AG10803 (cell line): Measurements from ENCODE around the gene ADAMTSL3.

Experiments
- DNase-seq: peaks from one replicate; pipeline ENCODE4 v3.0.0; 2010; ENCODE audit warnings: low read depth
- H3K4me3 ChIP-seq: 2 replicates; pipeline ENCODE4 v1.5.1; 2011; ENCODE audit warnings: mild to moderate bottlenecking, low read length, control low read depth
- TF ChIP-seq, protein P1 (sequence below): conservative IDR thresholded peaks from 2 replicates; pipeline ENCODE4 v1.5.1; 2011; ENCODE audit warnings: mild to moderate bottlenecking, low read length, control low read depth, inconsistent platforms

ADAMTSL3 gene, protein sequence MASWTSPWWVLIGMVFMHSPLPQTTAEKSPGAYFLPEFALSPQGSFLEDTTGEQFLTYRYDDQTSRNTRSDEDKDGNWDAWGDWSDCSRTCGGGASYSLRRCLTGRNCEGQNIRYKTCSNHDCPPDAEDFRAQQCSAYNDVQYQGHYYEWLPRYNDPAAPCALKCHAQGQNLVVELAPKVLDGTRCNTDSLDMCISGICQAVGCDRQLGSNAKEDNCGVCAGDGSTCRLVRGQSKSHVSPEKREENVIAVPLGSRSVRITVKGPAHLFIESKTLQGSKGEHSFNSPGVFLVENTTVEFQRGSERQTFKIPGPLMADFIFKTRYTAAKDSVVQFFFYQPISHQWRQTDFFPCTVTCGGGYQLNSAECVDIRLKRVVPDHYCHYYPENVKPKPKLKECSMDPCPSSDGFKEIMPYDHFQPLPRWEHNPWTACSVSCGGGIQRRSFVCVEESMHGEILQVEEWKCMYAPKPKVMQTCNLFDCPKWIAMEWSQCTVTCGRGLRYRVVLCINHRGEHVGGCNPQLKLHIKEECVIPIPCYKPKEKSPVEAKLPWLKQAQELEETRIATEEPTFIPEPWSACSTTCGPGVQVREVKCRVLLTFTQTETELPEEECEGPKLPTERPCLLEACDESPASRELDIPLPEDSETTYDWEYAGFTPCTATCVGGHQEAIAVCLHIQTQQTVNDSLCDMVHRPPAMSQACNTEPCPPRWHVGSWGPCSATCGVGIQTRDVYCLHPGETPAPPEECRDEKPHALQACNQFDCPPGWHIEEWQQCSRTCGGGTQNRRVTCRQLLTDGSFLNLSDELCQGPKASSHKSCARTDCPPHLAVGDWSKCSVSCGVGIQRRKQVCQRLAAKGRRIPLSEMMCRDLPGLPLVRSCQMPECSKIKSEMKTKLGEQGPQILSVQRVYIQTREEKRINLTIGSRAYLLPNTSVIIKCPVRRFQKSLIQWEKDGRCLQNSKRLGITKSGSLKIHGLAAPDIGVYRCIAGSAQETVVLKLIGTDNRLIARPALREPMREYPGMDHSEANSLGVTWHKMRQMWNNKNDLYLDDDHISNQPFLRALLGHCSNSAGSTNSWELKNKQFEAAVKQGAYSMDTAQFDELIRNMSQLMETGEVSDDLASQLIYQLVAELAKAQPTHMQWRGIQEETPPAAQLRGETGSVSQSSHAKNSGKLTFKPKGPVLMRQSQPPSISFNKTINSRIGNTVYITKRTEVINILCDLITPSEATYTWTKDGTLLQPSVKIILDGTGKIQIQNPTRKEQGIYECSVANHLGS (N-terminal part only)

DNA sequence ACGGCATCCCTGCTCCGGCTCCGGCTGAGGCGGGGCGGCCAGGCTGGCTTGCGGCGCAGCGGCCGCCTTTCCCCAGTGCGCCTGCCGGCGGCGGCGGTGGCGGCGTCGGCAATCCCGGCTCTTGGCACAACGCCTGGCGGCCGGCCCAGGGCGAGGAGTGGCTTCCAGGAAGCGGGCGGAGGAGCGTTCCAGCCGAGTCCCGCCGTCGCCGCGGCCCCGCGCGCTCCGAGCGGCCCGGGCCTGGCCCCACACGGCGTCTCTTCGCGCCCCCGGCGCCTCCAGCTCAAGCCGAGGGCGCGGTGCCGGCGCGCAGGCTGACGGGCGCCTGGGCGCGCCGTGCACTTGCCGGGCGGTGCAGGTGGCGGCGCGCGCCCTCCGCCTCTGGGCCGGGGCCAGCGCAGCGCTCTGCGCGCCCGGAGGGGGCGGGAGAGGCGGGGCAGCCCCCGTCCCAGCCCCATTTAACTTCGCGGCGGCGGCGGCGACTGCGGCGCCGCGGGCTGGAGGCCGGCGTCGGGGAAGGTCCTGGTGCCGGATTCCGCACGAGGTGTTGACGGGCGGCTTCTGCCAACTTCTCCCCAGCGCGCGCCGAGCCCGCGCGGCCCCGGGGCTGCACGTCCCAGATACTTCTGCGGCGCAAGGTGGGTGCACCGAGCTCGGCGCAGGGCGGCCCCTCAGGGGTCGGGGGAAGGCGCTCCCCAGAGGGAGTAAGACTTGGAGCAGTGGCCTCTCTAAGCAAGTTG lies at the start of gene ADAMTSL3:
ADAMTSL3 (plus strand) TSS at position 485 of the 740 bp plus-strand sequence. CDS start 1,639 bp downstream, outside the sequence.
- TF ChIP-seq, protein P1, sequence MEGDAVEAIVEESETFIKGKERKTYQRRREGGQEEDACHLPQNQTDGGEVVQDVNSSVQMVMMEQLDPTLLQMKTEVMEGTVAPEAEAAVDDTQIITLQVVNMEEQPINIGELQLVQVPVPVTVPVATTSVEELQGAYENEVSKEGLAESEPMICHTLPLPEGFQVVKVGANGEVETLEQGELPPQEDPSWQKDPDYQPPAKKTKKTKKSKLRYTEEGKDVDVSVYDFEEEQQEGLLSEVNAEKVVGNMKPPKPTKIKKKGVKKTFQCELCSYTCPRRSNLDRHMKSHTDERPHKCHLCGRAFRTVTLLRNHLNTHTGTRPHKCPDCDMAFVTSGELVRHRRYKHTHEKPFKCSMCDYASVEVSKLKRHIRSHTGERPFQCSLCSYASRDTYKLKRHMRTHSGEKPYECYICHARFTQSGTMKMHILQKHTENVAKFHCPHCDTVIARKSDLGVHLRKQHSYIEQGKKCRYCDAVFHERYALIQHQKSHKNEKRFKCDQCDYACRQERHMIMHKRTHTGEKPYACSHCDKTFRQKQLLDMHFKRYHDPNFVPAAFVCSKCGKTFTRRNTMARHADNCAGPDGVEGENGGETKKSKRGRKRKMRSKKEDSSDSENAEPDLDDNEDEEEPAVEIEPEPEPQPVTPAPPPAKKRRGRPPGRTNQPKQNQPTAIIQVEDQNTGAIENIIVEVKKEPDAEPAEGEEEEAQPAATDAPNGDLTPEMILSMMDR: no peak
- H3K4me3 ChIP-seq: no peak within 1 kb of the TSS
- peak; percentile 36 for DNase-seq

DNA sequence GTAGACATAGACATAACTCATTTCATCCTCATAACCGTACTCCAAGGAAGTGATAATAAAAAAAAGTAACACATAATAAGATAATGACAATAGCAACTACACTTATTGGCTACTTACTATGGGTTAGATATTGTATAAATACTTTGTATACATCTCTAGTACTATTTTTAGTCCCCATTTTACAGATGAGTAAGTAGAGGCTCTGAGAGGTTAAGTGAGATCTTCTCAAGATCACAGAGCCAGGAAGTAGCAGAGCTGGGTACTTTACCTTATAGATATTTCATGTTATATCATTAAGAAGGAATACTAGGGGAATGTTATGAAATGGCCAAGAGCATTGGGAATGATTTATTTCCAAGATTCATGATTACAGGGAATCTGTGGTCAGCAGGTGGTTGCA lies 49.4 kb upstream of the ADAMTSL3 start:
- H3K4me3 ChIP-seq: no peak overlapping the region
- TF ChIP-seq, protein P1: no peak
- DNase-seq: no peak

DNA sequence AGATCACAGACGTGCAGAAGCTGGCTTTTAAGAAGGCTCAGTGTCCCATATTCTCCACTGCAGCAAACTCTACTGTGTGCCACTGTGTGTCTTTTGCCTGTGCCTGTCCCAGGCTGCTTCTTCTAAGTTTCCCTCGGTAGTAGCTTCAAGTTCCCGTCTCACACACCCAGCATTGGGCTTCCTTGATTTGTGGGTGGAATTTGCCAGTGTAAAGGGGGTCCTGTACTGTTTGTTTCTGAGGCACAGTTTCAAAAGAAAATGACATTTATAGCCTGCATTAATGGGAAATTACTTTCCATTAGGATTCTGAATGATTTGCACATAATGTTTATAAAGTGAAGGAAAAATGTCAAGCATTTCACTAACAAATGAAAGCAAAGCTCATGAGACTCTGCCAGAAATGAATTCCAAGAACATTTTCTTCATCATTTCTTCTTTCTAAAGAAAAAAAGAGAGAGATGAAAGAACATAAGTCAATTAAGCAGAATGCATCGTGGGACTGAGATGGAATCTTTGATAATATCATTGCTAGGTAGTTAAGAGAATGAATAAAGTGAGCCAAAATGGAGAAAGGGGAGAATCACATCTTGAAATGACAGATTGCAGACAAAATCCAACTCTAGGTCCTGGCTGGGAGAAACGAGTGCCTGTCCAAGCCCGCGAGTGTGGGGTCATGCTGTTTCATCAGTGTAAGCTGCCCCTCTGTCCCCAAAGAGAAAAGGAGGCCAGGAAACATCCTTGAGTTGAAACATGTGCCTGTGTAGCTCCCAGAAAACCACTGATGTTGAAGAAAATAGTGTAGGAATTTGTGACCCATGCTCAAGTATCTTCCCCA lies 48.6 kb upstream of the ADAMTSL3 start:
- TF ChIP-seq, protein P1: no peak
- DNase-seq: peak; percentile 2
- H3K4me3 ChIP-seq: no peak overlapping the region

DNA sequence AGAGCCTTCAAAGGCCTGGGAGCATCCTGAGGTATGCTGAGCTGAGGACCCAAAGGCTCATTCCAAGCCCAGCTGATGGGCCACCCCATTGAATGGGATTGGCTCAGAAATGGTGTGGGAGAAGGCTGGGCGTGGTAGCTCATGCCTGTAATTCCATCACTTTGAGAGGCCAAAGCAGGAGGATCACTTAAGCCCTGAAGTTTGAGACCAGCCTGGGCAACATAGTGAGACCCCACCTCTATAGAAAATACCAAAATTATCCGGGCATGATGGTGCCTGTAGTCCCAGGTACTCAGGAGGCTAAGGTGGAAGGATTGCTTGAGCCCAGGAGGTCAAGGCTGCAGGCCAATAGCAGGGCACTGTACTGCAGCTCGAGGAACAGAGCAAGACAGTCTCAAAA lies 43.8 kb upstream of the ADAMTSL3 start:
- DNase-seq: no peak
- H3K4me3 ChIP-seq: no peak overlapping the region
- TF ChIP-seq, protein P1: no peak

DNA sequence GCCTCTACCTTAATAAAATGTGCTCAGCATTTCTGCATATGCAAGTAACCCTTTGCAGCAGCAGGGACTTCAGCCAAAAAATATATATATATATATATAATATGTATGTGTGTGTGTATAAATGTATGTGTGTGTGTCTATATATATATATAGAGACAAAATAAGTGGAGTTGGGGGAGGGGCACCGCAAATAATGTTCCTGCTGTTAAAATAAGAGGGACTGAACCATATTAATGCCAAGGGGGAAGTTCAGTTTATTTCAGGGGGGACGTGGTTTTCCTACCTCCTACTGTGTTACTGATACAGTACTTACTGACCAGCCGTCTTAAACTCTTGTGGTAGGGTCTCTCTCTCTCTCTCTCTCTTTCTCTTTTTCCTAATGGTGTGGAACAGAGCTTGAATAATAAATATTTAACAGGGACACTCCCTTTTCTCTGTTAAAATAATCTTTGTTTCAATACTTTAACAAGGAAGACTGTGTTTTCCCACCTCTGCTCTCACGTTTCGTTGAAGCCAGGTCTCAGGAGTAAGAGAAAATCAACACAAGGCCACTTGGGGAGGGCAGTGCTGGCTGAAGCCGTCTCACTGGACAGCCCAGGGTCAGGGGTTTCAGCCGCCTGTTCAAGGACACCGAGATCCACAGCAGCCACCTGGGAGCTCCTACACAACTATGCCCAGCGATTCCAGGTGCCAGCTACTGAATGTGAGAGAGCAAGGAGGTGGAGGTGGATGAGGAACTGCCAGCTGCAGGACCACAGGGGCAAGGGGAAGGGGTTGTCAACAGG lies 42.8 kb upstream of the ADAMTSL3 start:
- no peak overlapping the region for H3K4me3 ChIP-seq
- DNase-seq: no peak
- TF ChIP-seq, protein P1: no peak
